ENCODE data around the gene IPO7. TPM values are rescaled to one million over a fixed set of nuclear protein-coding genes. Genes with fewer than 3 reads are reported as not detected.

IPO7 gene
- total and polyA plus RNA-seq, 2 donors (not counting 3 experiments of a cell fraction or from before 2014, with no cell fraction given): 32.9 to 170 TPM

DNA sequence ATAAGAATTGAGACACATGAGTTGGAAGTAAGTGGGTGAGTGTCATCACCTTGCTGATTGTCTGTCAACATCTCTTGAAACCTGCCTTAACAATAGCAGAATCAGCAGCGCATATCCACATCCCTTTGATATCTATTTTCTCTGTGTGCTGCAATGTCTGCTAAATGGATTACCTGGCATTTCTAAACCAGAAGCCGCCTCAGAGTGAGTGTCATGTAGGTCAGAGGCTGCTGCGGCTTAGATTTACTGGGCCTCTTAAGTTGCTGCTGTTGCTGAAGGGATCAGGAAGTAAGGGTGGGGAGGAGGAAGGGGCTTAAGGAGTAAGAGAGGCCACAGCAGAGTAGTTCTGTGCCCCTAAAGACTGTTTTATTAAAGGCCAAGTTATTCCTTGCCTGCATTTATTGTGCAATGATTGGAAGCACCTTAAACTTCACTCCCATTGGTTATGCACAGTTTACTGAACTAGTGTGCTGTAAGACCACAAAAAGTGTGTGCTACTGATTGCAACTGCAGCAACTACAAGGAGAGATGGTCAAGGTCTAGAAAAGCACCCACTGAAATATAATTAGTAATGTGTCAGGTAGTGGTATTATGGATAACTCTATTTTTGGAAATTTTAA, 40.3 kb upstream of the IPO7 start:
- POLR2A ChIA-PET: no interaction called here

More for the DNA sequence above, 40.3 kb upstream of the IPO7 start:
- DNase-seq (ENCODE audit: low read depth, low spot score): no peak
- H3K36me3 ChIP-seq (ENCODE audit: control insufficient read depth in 2 of 2, extremely low read depth in 1 of 2, insufficient read depth in 2 of 2, low read length in 2 of 2): no peaks in the 10 kb centered on the region
- H3K9me3 ChIP-seq (replicated peaks; ENCODE audit: control insufficient read depth, insufficient read depth, low read length): no peaks in the 10 kb centered on the region
- intact Hi-C loops (cut with micrococcal nuclease) (no loop called here), dilution Hi-C loops (cut with MboI; ENCODE audit: extremely low pct_ligation_motif_present, low sequenced_read_pairs) (no loop called here)
- no peak overlapping the region for H3K9ac ChIP-seq (replicated peaks; ENCODE audit: extremely low read depth, insufficient read depth, low read length)
- CTCF ChIA-PET: no interaction called here
- no peaks in the 10 kb centered on the region for H3K9me1 ChIP-seq (replicated peaks; ENCODE audit: control insufficient read depth, extremely low read depth, insufficient read depth, low read length)
- H4K20me1 ChIP-seq (replicated peaks; ENCODE audit: control insufficient read depth, extremely low read depth, insufficient read depth, low read length): no peaks in the 10 kb centered on the region
- H3K79me2 ChIP-seq (ENCODE audit: control insufficient read depth, insufficient read depth, low read length): no peaks in the 10 kb centered on the region
- no peak overlapping the region for H3K4me2 ChIP-seq (ENCODE audit: insufficient read depth, low read length)
- H3K4me3 ChIP-seq (replicated peaks in 1 of 3; ENCODE audit: insufficient read depth in 1 of 3, low read depth in 1 of 3, low read length in 3 of 3): no peak overlapping the region
- TF ChIP-seq EZH2 (IDR thresholded peaks at IDR 0.05; ENCODE audit: borderline replicate concordance, low read depth, low read length, severe bottlenecking) (no peak), GATA2 (IDR thresholded peaks at IDR 0.05; ENCODE audit: insufficient read depth, insufficient read length, low read depth, low read length) (no peak), CTCF (IDR thresholded peaks at IDR 0.05; ENCODE audit: extremely low read depth in 1 of 2, insufficient read depth in 1 of 2, low read depth in 1 of 2, low read length in 2 of 2) (no peak), JUN (IDR thresholded peaks at IDR 0.05; ENCODE audit: borderline replicate concordance, insufficient read depth, insufficient read length, low read depth) (no peak), POLR2AphosphoS5 (IDR thresholded peaks at IDR 0.05; ENCODE audit: insufficient read depth, low read depth, low read length) (no peak), FOS (IDR thresholded peaks at IDR 0.05; ENCODE audit: borderline replicate concordance, insufficient read depth, low read length) (no peak), MYC (IDR thresholded peaks at IDR 0.05; ENCODE audit: low read depth, low read length) (no peak), MAX (IDR thresholded peaks at IDR 0.05; ENCODE audit: insufficient read depth, insufficient read length) (no peak)
- FAIRE-seq: no peak
- H3K27me3 ChIP-seq (ENCODE audit: control insufficient read depth in 2 of 2, insufficient read depth in 2 of 2, low read length in 2 of 2): no peaks in the 10 kb centered on the region
- no peak overlapping the region for H3K27ac ChIP-seq (ENCODE audit: insufficient read depth, low read depth, low read length)
- H2AFZ ChIP-seq (ENCODE audit: low read depth, low read length): no peak overlapping the region
- no peaks in the 10 kb centered on the region for H3K4me1 ChIP-seq (ENCODE audit: control insufficient read depth, extremely low read depth, insufficient read depth, low read length)
- no TSS peak for BruUV-seq (replicated peaks)
